H9 (cell line): ENCODE results near the gene PYGB. TPM values are rescaled to one million over a fixed set of nuclear protein-coding genes. Genes with fewer than 3 reads are reported as not detected.

ENCODE experiments used
- DNase-seq: peaks from one replicate; pipeline ENCODE4 v3.0.0-alpha.2; 2017
- H2AFZ ChIP-seq: one replicate; pipeline ENCODE4 v1.6.1; 2013; ENCODE audit warnings: mild to moderate bottlenecking, low read length, control low read depth, moderate library complexity
- H2AK5ac ChIP-seq: 2 replicates; pipeline ENCODE4 v1.6.1; 2013; ENCODE audit warnings: low read length, control low read depth, mixed read lengths; ENCODE audit not compliant: insufficient read length
- H2BK120ac ChIP-seq: one replicate; pipeline ENCODE4 v1.6.1; 2013; ENCODE audit warnings: low read depth, mild to moderate bottlenecking, low read length, control low read depth, inconsistent platforms; ENCODE audit not compliant: poor library complexity, severe bottlenecking
- H2BK12ac ChIP-seq: 2 replicates; pipeline ENCODE4 v1.6.1; 2013; ENCODE audit warnings: low read length, control low read depth, mixed read lengths, low read depth; ENCODE audit not compliant: insufficient read length
- H2BK15ac ChIP-seq: 2 replicates; pipeline ENCODE4 v1.6.1; 2013; ENCODE audit warnings: low read depth, low read length, control low read depth
- H2BK20ac ChIP-seq: one replicate; pipeline ENCODE4 v1.6.1; 2013; ENCODE audit warnings: low read depth, mild to moderate bottlenecking, low read length, control low read depth, inconsistent platforms; ENCODE audit not compliant: poor library complexity, severe bottlenecking
- H2BK5ac ChIP-seq: 2 replicates; pipeline ENCODE4 v1.6.1; 2013; ENCODE audit warnings: low read length, control low read depth, mixed read lengths; ENCODE audit not compliant: insufficient read length
- H3K14ac ChIP-seq: 2 replicates; pipeline ENCODE4 v1.6.1; 2013; ENCODE audit warnings: low read length, control low read depth; ENCODE audit not compliant: insufficient read depth
- H3K18ac ChIP-seq: 2 replicates; pipeline ENCODE4 v1.6.1; 2013; ENCODE audit warnings: low read depth, mild to moderate bottlenecking, mixed read lengths, low read length, control low read depth; ENCODE audit not compliant: insufficient read length
- H3K23ac ChIP-seq: 2 replicates; pipeline ENCODE4 v1.6.1; 2013; ENCODE audit warnings: low read length, control low read depth, mixed read lengths, low read depth; ENCODE audit not compliant: insufficient read length
- H3K23me2 ChIP-seq: 2 replicates; pipeline ENCODE4 v1.6.1; 2013; ENCODE audit warnings: low read depth, mild to moderate bottlenecking, mixed read lengths, low read length, control low read depth; ENCODE audit not compliant: insufficient read length, poor library complexity, severe bottlenecking
- H3K27ac ChIP-seq: 2 replicates; pipeline ENCODE4 v1.5.1; 2013; ENCODE audit warnings: low read length, control low read depth, mixed read lengths, low read depth; ENCODE audit not compliant: insufficient read length
- H3K27me3 ChIP-seq: 2 replicates; pipeline ENCODE4 v1.6.1; 2013; ENCODE audit warnings: low read length, control low read depth, inconsistent platforms; ENCODE audit not compliant: insufficient read depth
- H3K4ac ChIP-seq: 2 replicates; pipeline ENCODE4 v1.6.1; 2013; ENCODE audit warnings: low read depth, mild to moderate bottlenecking, control low read depth, inconsistent platforms, low read length, moderate library complexity
- H3K4me1 ChIP-seq: 2 replicates; pipeline ENCODE4 v1.6.1; 2013; ENCODE audit warnings: low read length, control low read depth, inconsistent platforms; ENCODE audit not compliant: insufficient read depth
- H3K4me2 ChIP-seq: 2 replicates; pipeline ENCODE4 v1.6.1; 2013; ENCODE audit warnings: low read length, control low read depth, mixed read lengths; ENCODE audit not compliant: insufficient read length, insufficient read depth
- H3K56ac ChIP-seq: 2 replicates; pipeline ENCODE4 v1.6.1; 2013; ENCODE audit warnings: low read depth, mild to moderate bottlenecking, mixed read lengths, low read length, control low read depth; ENCODE audit not compliant: insufficient read length
- H3K79me1 ChIP-seq: 2 replicates; pipeline ENCODE4 v1.6.1; 2013; ENCODE audit warnings: low read depth, mild to moderate bottlenecking, moderate library complexity, low read length, control low read depth, inconsistent platforms; ENCODE audit not compliant: insufficient read depth, poor library complexity, severe bottlenecking
- H3K79me2 ChIP-seq: 2 replicates; pipeline ENCODE4 v1.6.1; 2013; ENCODE audit warnings: low read length, control low read depth, inconsistent platforms; ENCODE audit not compliant: insufficient read depth
- H3K9ac ChIP-seq: 2 replicates; pipeline ENCODE4 v1.6.1; 2013; ENCODE audit warnings: low read length, control low read depth, mixed read lengths; ENCODE audit not compliant: insufficient read length; ENCODE audit errors: extremely low read depth
- H3K9me3 ChIP-seq: one replicate; pipeline ENCODE4 v1.6.1; 2013; ENCODE audit warnings: low read depth, low read length, inconsistent platforms; ENCODE audit not compliant: control insufficient read depth
- H3T11ph ChIP-seq: one replicate; pipeline ENCODE4 v1.6.1; 2013; ENCODE audit warnings: mild to moderate bottlenecking, low read length, control low read depth, inconsistent platforms
- H4K20me1 ChIP-seq: one replicate; pipeline ENCODE4 v1.6.1; 2013; ENCODE audit not compliant: control insufficient read depth, insufficient read length, insufficient read depth
- H4K5ac ChIP-seq: 2 replicates; pipeline ENCODE4 v1.6.1; 2013; ENCODE audit warnings: low read depth, mild to moderate bottlenecking, mixed read lengths, low read length, control low read depth; ENCODE audit not compliant: insufficient read length
- H4K8ac ChIP-seq: replicated peaks from 2 replicates; pipeline ENCODE4 v1.6.1; 2013; ENCODE audit warnings: low read length, control low read depth, mixed read lengths, low read depth; ENCODE audit not compliant: insufficient read length
- H4K91ac ChIP-seq: 2 replicates; pipeline ENCODE4 v1.6.1; 2013; ENCODE audit warnings: low read depth, mild to moderate bottlenecking, moderate library complexity, mixed read lengths, low read length, control low read depth; ENCODE audit not compliant: insufficient read length
- H3K27ac Mint-ChIP-seq, 3 experiments: 2 replicates in 2 of 3; 3 replicates in 1 of 3; pipeline ENCODE4 v1.8.0; 2020 to 2021; ENCODE audit warnings: mixed read lengths in 3 of 3, mild to moderate bottlenecking in 1 of 3, moderate library complexity in 1 of 3
- H3K27me3 Mint-ChIP-seq: 2 replicates; pipeline ENCODE4 v1.8.0; 2021; ENCODE audit warnings: low read depth, mild to moderate bottlenecking, moderate library complexity, mixed read lengths
- H3K36me3 Mint-ChIP-seq, 3 experiments: 2 replicates in 2 of 3; 3 replicates in 1 of 3; pipeline ENCODE4 v1.8.0; 2020 to 2021; ENCODE audit warnings: low read depth in 3 of 3, mixed read lengths in 3 of 3; ENCODE audit not compliant: insufficient read depth in 1 of 3
- H3K4me1 Mint-ChIP-seq, 2 experiments: 2 replicates each; pipeline ENCODE4 v1.8.0; 2020; ENCODE audit warnings: mixed read lengths in 2 of 2
- H3K4me3 Mint-ChIP-seq, 2 experiments: 2 replicates in 1 of 2; 3 replicates in 1 of 2; pipeline ENCODE4 v1.8.0; 2020 to 2021; ENCODE audit warnings: mild to moderate bottlenecking in 2 of 2, mixed read lengths in 2 of 2, moderate library complexity in 1 of 2
- H3K9me3 Mint-ChIP-seq, 2 experiments: 2 replicates in 1 of 2; 3 replicates in 1 of 2; pipeline ENCODE4 v1.8.0; 2020; ENCODE audit warnings: mild to moderate bottlenecking in 2 of 2, mixed read lengths in 2 of 2, moderate library complexity in 1 of 2
- CTCF ChIP-seq: fragments of 200-600 bp; sonication (generic); conservative IDR thresholded peaks from 3 replicates; pipeline ENCODE4 v1.8.0; 2021; ENCODE audit warnings: antibody characterized with exemption, mild to moderate bottlenecking
- WGBS: extraction: QIAGEN DNeasy Blood & Tissue Kit; methylation state at CpG from one replicate; pipeline ENCODE4 v1.1.7; 2013; ENCODE audit warnings: missing lambda C conversion rate, low lambda C conversion rate, mixed read lengths; ENCODE audit not compliant: insufficient read length; ENCODE audit errors: extremely low coverage; 5-methylcytosine and 5-hydroxymethylcytosine counted together
- total RNA-seq: library from RNA; stranded (reverse); gene quantifications from 2 replicates; pipeline ENCODE4 v1.2.1, GENCODE V29; 2021

PYGB gene
- total RNA-seq, 1 experiment from 2014 or later, result 46.9 TPM

DNA sequence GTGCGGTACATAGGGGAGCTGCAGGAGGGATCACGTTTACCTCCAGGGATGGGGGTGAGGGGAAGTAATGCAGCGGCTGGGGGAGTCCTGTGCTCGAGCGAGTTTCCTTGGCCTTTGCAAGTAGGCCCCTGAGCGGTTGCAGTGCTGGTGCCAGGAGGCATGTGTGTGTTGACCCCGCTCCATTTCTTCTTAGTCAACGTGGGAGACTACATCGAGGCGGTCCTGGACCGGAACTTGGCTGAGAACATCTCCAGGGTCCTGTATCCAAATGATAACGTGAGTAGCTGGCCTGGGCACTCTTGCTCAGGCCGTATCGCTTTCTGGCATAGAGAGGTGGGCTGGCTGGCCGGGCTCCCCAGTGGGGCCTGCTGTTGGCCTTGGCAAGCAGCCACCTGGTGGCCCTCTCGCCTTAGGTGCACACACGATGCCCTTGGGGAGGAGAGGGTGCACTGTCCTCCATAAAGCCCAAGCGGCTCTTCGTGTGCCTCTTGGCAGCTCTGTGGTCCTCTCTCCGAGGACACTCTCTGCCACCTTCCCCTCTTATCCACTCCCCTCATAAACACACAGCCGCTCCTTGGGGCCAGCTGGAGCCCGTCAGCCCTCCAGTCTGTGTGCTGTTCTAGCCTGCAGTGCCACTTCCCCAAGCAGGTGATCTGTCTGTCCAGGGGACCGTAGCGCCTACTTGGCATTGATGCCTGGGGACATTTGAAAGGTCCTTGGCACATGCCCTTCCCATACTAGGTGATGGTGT, 29.3 kb downstream of the PYGB start:
- Histone ChIP-seq H2BK5ac (no peak overlapping the region), H2AFZ (no peak overlapping the region), H4K91ac (no peak overlapping the region), H4K5ac (no peak overlapping the region), H3K79me1 (no peaks in the 10 kb centered on the region), H3K27me3 (no peaks in the 10 kb centered on the region), H3T11ph (no peak overlapping the region), H3K23ac (no peak overlapping the region), H3K9me3 (no peaks in the 10 kb centered on the region), H2AK5ac (no peak overlapping the region), H2BK120ac (no peak overlapping the region), H4K8ac (no peak overlapping the region), H4K20me1 (no peaks in the 10 kb centered on the region), H2BK12ac (no peak overlapping the region), H3K79me2 (no peaks in the 10 kb centered on the region), H3K27ac (no peak overlapping the region), H2BK20ac (no peak overlapping the region), H3K9ac (no peak overlapping the region), H3K56ac (no peak overlapping the region), H3K14ac (no peak overlapping the region), H2BK15ac (no peak overlapping the region), H3K4ac (no peak overlapping the region), H3K4me1 (no peaks in the 10 kb centered on the region), H3K4me2 (no peak overlapping the region), H3K18ac (no peak overlapping the region), H3K23me2 (no peaks in the 10 kb centered on the region)
- Mint-ChIP-seq H3K36me3 (peaks cover 16 to 71% (median 38%) of the 10 kb centered on the region in 3 experiments; a peak in 6 of 7 replicates), H3K27ac (peak overlapping the region in 1 of 3 experiments; percentile 88; a peak in 1 of 7 replicates), H3K4me3 (no peak overlapping the region), H3K27me3 (no peaks in the 10 kb centered on the region), H3K9me3 (no peaks in the 10 kb centered on the region; a peak in 1 of 5 replicates), H3K4me1 (no peaks in the 10 kb centered on the region)
- TF ChIP-seq CTCF, result no peak
- no CpG with 5 or more reads among the region's 24 CpGs for WGBS
- no peak for DNase-seq
